ENCODE measurements around the gene PTN. TPM values are rescaled to one million over a fixed set of nuclear protein-coding genes. Genes with fewer than 3 reads are reported as not detected.
"Not testable (repeated sequence)": the region's sequence is repeated elsewhere in the genome, so short reads cannot be mapped to it uniquely, and the experiment has no call there.

PTN gene
- total RNA-seq, 3 donors from 2014 or later, result not detected

DNA sequence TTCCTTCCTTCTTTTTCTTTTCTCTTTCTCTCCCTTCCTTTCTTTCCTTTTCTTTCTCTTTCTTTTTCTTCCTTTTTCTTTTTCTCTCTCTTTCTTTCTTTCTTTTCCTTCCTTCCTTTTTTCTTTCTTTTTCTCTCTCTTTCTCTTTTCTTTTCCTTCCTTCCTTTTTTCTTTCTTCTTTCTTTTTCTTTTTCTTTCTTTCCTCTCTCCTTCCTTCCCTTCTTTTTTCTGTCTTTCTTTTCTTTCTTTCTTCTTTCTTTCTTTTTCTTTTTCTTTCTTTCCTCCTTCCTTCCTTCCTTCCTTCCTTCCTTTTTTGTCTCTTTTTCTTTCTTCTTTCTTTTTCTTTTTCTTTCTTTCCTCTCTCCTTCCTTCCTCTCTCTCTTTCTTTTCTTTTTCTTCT lies 136.8 kb downstream of the PTN start:
- Mint-ChIP-seq H3K4me3 (no peak overlapping the region), H3K36me3 (ENCODE audit: insufficient read depth) (no peaks in the 10 kb centered on the region), H3K9me3 (peaks cover 10% of the 10 kb centered on the region), H3K4me1 (ENCODE audit: low read depth) (no peaks in the 10 kb centered on the region), H3K27me3 (ENCODE audit: low read depth) (no peaks in the 10 kb centered on the region)
- no peak for DNase-seq
- no peak for ATAC-seq

DNA sequence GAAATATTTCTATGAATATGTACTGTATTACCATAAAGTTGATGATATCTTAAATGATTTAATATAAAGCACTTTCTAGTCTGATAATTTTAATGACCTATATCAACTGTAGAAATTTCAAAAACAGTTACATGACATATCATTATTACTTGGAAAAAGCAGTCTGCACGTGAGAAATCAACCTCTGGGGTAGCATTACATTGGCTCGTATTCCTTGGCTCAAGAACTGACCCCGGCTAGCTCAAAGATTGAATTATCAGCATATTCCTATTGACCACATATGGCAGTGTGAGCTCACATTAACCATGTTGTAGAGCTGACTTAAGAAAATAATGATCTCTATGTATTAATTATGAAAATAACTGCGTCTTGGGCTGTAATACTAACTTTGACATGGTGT lies 139.3 kb downstream of the PTN start:
- Mint-ChIP-seq H3K36me3 (ENCODE audit: insufficient read depth) (no peaks in the 10 kb centered on the region), H3K4me3 (no peak overlapping the region), H3K4me1 (ENCODE audit: low read depth) (no peaks in the 10 kb centered on the region), H3K27me3 (ENCODE audit: low read depth) (no peaks in the 10 kb centered on the region), H3K9me3 (peaks cover 10% of the 10 kb centered on the region)
- ATAC-seq (no peak), DNase-seq (no peak)

GRCh38 chr7:137203351-137203750 lies 140.2 kb downstream of the PTN start:
- ATAC-seq (no peak), DNase-seq (no peak)
- Mint-ChIP-seq H3K9me3 (peaks cover 10% of the 10 kb centered on the region), H3K4me3 (no peak overlapping the region), H3K27me3 (ENCODE audit: low read depth) (no peaks in the 10 kb centered on the region), H3K36me3 (ENCODE audit: insufficient read depth) (no peaks in the 10 kb centered on the region), H3K4me1 (ENCODE audit: low read depth) (no peaks in the 10 kb centered on the region)

GRCh38 chr7:137196648-137197047 lies 146.9 kb downstream of the PTN start:
- Mint-ChIP-seq H3K4me3 (no peak overlapping the region), H3K4me1 (ENCODE audit: low read depth) (no peaks in the 10 kb centered on the region), H3K9me3 (no peaks in the 10 kb centered on the region), H3K36me3 (ENCODE audit: insufficient read depth) (no peaks in the 10 kb centered on the region), H3K27me3 (ENCODE audit: low read depth) (no peaks in the 10 kb centered on the region)
- no peak for ATAC-seq
- DNase-seq, result no peak

GRCh38 chr7:137195996-137196395 lies 147.5 kb downstream of the PTN start:
- no peaks in the 10 kb centered on the region for H3K9me3 Mint-ChIP-seq
- H3K36me3 Mint-ChIP-seq (ENCODE audit: insufficient read depth), result no peaks in the 10 kb centered on the region
- no peaks in the 10 kb centered on the region for H3K4me1 Mint-ChIP-seq (ENCODE audit: low read depth)
- ATAC-seq, result no peak
- H3K27me3 Mint-ChIP-seq (ENCODE audit: low read depth), result no peaks in the 10 kb centered on the region
- no peak overlapping the region for H3K4me3 Mint-ChIP-seq
- DNase-seq, result no peak

DNA sequence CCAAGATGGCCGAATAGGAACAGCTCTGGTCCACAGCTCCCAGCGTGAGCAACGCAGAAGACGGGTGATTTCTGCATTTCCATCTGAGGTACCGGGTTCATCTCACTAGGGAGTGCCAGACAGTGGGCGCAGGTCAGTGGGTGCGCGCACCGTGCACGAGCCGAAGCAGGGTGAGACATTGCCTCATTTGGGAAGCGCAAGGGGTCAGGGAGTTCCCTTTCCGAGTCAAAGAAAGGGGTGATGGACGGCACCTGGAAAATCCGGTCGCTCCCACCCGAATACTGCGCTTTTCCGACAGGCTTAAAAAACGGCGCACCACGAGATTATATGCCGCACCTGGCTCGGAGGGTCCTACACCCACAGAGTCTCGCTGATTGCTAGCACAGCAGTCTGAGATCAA lies 161.9 kb downstream of the PTN start:
- not testable (repeated sequence) for H3K9me3 Mint-ChIP-seq; ATAC-seq; DNase-seq; H3K36me3 Mint-ChIP-seq (ENCODE audit: insufficient read depth); H3K4me3 Mint-ChIP-seq; H3K27me3 Mint-ChIP-seq (ENCODE audit: low read depth); H3K4me1 Mint-ChIP-seq (ENCODE audit: low read depth)

All from activated T-cell treated with anti-CD3 and anti-CD28 coated beads, Interleukin-2, amount 50 U/mL, for 4 hours (primary cell).